ENCODE data around the gene C10orf95. TPM values are rescaled to one million over a fixed set of nuclear protein-coding genes. Genes with fewer than 3 reads are reported as not detected.
"Not testable (repeated sequence)": the region's sequence is repeated elsewhere in the genome, so short reads cannot be mapped to it uniquely, and the experiment has no call there.

The C10orf95 gene, protein sequence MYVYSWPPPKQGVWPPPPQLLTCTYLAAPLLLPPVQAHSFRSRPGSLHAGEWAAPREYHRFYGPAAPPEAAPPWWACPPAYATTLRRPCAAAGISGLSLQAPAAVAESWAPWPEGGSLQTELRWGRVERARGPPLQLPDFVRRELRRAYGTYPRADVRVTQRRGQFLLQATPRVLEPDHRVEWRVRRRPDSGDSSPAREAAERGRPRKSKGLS
- under 1 TPM in 1 of 2 donors, not detected in 1; 0.21 TPM for total RNA-seq

DNA sequence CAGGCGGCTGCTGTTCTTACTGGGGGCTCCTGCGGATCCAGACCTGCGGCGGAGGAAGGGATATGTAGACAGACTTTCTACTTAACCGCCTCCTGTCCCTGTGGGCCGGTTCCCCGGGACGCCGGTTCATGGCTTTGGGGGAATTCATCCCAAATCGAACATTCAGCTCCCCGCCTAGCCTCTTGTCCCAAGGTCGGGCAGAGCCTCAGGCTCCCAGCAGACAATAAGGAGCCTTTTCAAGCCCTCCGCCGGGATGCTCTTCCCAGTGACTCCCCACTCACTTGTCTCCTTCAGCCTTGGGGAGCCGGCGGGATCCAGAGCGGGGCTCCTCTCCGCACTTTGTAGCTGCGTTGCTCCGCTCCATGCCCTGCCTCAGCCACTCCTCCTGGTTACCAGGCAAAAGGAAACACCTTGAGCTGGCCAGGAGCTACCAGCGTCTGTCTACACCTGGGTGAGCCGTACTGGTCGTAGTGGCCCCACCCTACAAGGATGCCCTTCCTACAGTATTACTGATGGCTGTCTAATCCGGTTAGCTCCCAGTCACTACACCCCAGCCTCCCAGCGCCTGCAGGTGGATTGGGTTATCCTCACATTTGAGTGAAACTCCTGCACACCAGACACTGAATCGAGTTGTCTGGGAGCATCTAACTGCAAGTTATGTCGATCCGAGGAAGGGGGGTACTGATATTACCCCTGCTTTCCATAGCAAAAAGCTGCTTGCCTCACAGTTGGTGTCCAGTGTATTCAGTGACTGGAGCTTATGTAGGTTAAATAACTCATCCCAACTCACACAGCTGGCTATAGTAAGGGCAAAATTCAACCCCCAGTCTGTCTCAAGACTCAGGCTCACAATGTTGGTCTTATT lies at the start of gene C10orf95:
Gene C10orf95, minus strand, starts transcription at position 439 of the 865 bp plus-strand sequence. CDS start 450 bp downstream, outside the sequence.
- Mint-ChIP-seq H3K27me3 (ENCODE audit: low read depth) (no peaks in the 10 kb centered on the region), H3K4me1 (ENCODE audit: low read depth) (peaks cover 36% of the 10 kb centered on the region), H3K9me3 (no peaks in the 10 kb centered on the region), H3K27ac (peak within 1 kb of the TSS; percentile 65), H3K4me3 (peak within 1 kb of the TSS; percentile 92 to 96), H3K36me3 (ENCODE audit: insufficient read depth in 2 of 2) (peaks cover 4 to 10% of the 10 kb centered on the region in 2 donors)
- no peak for DNase-seq
- no peak for ATAC-seq (replicated peaks in 1 of 2)

DNA sequence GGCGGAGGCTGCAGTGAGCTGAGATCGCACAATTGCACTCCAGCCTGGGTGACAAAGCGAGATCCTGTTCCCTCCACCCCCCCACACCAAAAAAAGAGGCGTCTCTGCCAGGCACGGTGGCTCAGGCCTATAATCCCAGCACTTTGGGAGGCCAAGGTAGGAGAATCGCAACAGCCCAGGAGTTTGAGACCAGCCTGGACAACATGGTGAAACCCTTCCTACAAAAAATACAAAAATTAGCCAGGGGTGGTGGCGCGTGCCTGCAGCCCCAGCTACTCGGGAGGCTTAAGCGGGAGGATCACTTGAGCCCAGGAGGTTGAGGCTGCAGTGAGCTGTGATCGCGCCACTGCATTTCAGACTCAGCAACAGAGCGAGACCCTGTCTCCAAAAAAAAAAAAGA lies 49.3 kb upstream of the C10orf95 start:
- H3K9me3 Mint-ChIP-seq; H3K4me3 Mint-ChIP-seq; DNase-seq; H3K36me3 Mint-ChIP-seq (ENCODE audit: insufficient read depth in 2 of 2); ATAC-seq (replicated peaks in 1 of 2); H3K27me3 Mint-ChIP-seq (ENCODE audit: low read depth): not testable (repeated sequence)
- H3K27ac Mint-ChIP-seq, result peak overlapping the region; percentile 82
- peaks cover 35% of the 10 kb centered on the region for H3K4me1 Mint-ChIP-seq (ENCODE audit: low read depth)

DNA sequence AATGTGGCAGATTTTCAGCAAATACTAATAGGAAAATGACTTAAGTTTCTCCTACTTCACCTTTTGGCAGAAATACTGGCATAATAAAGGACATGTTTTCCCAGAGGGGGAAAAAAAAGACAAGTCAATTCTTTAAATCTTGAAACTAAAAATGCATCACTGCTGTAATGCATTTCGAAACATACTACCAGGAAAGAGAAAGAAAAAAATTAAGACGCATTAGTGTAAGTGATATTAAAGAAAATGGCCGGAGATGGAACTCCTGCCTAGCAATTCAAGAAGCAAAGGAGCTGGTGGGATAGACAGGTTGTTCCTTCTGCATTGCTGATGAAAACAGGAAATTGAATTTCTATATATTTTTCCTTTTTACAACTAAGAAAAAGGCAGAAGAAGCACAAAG lies 48.0 kb upstream of the C10orf95 start:
- no peak for ATAC-seq (replicated peaks in 1 of 2)
- Mint-ChIP-seq H3K9me3 (no peaks in the 10 kb centered on the region), H3K4me3 (peak overlapping the region in 1 of 2 donors; percentile 73), H3K4me1 (ENCODE audit: low read depth) (peaks cover 23% of the 10 kb centered on the region), H3K27me3 (ENCODE audit: low read depth) (no peaks in the 10 kb centered on the region), H3K27ac (peak overlapping the region; percentile 79), H3K36me3 (ENCODE audit: insufficient read depth in 2 of 2) (peaks cover 0 to 1% of the 10 kb centered on the region in 2 donors)
- no peak for DNase-seq

DNA sequence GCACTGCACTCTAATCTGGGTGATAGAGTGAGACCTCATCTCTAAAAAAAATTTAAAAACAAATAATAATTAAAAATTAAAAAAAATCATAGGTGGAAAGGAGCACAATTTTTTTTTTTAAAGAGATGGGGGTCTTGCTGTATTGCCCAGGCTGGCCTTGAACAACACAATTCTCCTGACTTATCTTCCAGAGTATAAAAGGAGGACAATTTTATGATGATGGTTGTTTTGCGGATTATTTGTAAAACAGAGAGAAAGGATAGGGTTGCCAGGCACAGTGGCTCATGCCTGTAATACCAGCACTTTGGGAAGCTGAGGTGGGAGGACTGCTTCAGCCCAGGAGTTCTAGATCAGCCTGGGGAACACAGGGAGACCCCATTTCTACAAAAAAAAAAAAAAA lies 46.2 kb upstream of the C10orf95 start:
- no peaks in the 10 kb centered on the region for H3K36me3 Mint-ChIP-seq (ENCODE audit: insufficient read depth in 2 of 2)
- no peak overlapping the region for H3K27ac Mint-ChIP-seq
- H3K4me3 Mint-ChIP-seq, result no peak overlapping the region
- DNase-seq (no peak), ATAC-seq (replicated peaks in 1 of 2) (no peak)
- no peaks in the 10 kb centered on the region for H3K27me3 Mint-ChIP-seq (ENCODE audit: low read depth)
- H3K4me1 Mint-ChIP-seq (ENCODE audit: low read depth), result peaks cover 34% of the 10 kb centered on the region
- H3K9me3 Mint-ChIP-seq, result no peaks in the 10 kb centered on the region

DNA sequence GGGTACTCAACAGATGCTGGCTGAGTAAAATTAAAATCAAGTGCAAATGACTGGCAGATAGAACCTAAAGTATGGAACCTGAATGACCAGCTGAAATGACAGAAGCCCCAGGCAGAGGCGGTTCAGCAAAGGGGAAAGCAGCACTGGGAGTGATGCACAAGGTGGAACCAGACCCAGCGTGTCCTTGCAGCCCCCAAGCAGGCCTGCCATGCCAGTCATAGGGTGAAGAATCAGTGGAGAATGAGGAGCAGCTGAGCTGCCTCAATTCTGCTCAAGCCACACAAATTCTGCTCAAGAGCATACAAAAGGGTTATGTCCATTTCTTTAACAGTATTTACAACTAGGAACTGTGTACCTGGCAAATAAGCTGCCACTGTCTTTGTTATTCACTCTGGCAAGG lies 42.4 kb upstream of the C10orf95 start:
- Mint-ChIP-seq H3K36me3 (ENCODE audit: insufficient read depth in 2 of 2) (peaks cover 0 to 8% of the 10 kb centered on the region in 2 donors), H3K27me3 (ENCODE audit: low read depth) (no peaks in the 10 kb centered on the region), H3K9me3 (no peaks in the 10 kb centered on the region), H3K4me3 (no peak overlapping the region), H3K27ac (no peak overlapping the region), H3K4me1 (ENCODE audit: low read depth) (peaks cover 24% of the 10 kb centered on the region)
- no peak for ATAC-seq (replicated peaks in 1 of 2)
- DNase-seq, result no peak

DNA sequence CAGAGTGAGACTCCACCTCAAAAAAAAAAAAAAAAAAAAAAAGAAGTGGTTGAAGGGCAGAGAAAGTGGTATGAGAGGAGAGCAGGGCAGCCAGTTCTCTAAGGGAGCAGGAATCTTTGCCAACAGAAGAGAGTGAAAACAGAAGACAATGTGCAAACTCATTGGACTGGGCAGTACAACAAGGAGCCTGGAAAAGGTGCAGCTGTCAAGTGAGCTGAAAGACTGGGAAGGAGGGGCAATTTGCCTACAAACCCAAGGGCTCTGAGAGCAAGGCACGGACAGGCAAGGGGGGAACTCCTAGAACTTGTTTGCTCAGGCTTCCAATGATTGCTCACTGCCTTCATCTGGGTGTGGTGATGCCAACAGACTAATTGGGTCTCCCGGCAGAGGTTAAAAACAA lies 41.6 kb upstream of the C10orf95 start:
- no peak overlapping the region for H3K4me3 Mint-ChIP-seq
- no peak for ATAC-seq (replicated peaks in 1 of 2)
- H3K9me3 Mint-ChIP-seq, result no peaks in the 10 kb centered on the region
- H3K27ac Mint-ChIP-seq, result peak overlapping the region; percentile 13
- peaks cover 22% of the 10 kb centered on the region for H3K4me1 Mint-ChIP-seq (ENCODE audit: low read depth)
- peaks cover under 1 to 8% of the 10 kb centered on the region in 2 donors for H3K36me3 Mint-ChIP-seq (ENCODE audit: insufficient read depth in 2 of 2)
- no peak for DNase-seq
- H3K27me3 Mint-ChIP-seq (ENCODE audit: low read depth), result no peaks in the 10 kb centered on the region

DNA sequence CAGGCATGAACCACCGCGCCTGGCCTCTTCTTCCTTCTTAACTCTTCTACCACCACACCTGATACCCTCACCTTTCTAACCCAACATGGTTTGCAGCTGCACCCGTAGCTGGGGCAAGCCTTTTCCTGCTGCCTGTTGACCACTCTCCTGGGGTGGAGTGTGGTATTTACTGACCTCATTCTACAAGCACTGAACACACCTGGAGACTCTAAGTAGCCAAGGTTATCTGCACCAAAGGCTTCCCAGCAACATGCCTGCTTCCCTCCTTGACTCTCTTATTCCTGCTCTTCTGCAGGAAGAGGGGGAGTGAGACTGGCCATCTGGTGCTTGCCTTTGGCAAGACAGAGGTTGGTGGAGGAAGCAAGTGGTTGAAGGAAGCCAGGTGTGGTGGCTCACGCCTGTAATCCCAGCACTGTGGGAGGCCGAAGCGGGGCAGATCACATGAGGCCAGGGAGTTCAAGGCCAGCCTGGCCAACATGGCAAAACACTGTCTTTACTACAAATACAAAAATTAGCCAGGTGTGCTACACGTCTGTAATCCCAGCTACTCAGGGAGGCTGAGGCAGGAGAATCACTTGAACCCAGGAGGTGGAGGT lies 41.1 kb upstream of the C10orf95 start:
- Mint-ChIP-seq H3K36me3 (ENCODE audit: insufficient read depth in 2 of 2) (peaks cover 3 to 10% of the 10 kb centered on the region in 2 donors), H3K4me1 (ENCODE audit: low read depth) (peaks cover 22% of the 10 kb centered on the region)
- no peak for ATAC-seq (replicated peaks in 1 of 2)

DNA sequence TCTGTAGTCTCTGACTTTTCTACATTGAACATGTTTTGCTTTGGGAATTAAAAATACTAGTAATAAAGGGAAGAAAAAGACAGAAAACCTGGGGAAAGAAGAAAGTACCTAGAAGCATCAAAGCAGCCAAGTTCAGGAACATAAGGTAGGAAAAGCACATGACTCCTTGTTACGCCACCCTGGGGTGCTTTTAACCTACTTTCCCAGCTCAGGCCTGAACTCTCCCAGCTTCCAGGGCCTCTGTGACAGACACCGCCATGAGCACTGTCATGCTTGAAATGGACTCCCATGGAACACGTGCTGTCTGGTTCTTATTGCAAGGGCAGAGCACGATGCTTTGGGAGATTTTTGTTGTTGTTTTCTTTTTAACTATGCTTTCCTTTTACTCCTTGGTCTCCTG lies 39.8 kb upstream of the C10orf95 start:
- H3K4me3 Mint-ChIP-seq, result no peak overlapping the region
- ATAC-seq (replicated peaks in 1 of 2), result no peak
- no peak for DNase-seq
- H3K27me3 Mint-ChIP-seq (ENCODE audit: low read depth), result no peaks in the 10 kb centered on the region
- no peak overlapping the region for H3K27ac Mint-ChIP-seq
- peaks cover 3 to 10% of the 10 kb centered on the region in 2 donors for H3K36me3 Mint-ChIP-seq (ENCODE audit: insufficient read depth in 2 of 2)
- no peaks in the 10 kb centered on the region for H3K9me3 Mint-ChIP-seq
- H3K4me1 Mint-ChIP-seq (ENCODE audit: low read depth), result peaks cover 15% of the 10 kb centered on the region

More for the DNA sequence above, 41.1 kb upstream of the C10orf95 start:
- DNase-seq, result no peak
- H3K27me3 Mint-ChIP-seq (ENCODE audit: low read depth), result no peaks in the 10 kb centered on the region
- H3K4me3 Mint-ChIP-seq, result no peak overlapping the region
- peak overlapping the region; percentile 36 for H3K27ac Mint-ChIP-seq
- H3K9me3 Mint-ChIP-seq, result no peaks in the 10 kb centered on the region

DNA sequence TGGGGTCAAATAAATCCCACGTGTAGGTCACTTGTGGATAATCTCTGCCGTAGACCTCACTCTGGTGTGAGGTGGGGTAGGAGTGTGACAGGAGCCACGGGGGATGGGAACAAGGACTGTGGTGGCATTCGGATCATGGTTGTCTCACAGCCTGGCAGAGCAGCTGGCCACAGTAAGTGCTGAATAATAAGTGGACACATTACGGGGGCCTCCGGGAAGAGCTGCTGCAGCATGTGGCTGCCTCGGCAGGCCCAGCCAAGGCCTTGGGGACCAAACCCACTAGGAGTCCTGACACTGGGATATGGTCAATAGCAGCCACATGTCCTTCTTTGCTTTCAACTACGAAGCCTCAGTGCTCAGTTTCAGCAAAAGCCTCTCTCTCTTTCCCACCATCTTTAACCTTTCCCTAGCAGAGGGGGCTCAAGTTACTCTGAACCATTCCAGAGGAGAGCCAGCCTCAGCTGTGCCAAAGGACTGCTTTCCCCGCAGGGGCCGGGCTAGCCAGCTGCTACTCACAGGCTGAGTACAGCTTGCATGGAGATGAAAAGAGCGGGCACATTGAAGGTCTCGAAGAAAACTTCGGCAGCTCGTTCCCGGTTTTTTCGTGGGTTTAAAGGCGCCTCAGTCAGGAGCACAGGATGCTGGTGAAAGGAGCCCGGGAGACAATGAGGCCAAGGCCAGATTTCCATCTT lies 33.9 kb upstream of the C10orf95 start:
- Mint-ChIP-seq H3K9me3 (no peaks in the 10 kb centered on the region), H3K4me3 (no peak overlapping the region), H3K4me1 (ENCODE audit: low read depth) (no peaks in the 10 kb centered on the region), H3K27ac (no peak overlapping the region), H3K36me3 (ENCODE audit: insufficient read depth in 2 of 2) (peaks cover 5 to 13% of the 10 kb centered on the region in 2 donors), H3K27me3 (ENCODE audit: low read depth) (no peaks in the 10 kb centered on the region)
- ATAC-seq (replicated peaks in 1 of 2) (no peak), DNase-seq (no peak)

DNA sequence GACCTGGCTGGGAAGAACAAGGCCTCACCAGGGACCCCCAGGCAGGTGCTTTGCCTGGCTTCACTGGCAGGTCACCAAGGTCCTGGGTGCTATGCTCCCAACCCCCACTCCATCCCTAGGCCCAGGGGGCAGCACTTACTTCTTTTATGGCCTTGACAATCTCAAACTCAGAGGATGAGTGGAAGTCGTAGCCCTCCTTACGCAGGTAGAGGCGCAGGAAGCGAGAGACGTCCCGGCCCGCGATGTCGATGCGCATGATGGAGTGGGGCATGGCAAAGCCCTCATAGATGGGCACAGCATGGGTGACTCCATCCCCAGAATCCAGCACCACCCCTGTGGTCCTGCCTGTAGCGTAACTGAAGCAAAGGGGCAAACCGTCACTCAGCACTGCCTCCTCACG lies 32.7 kb upstream of the C10orf95 start:
- Mint-ChIP-seq H3K27me3 (ENCODE audit: low read depth) (no peaks in the 10 kb centered on the region), H3K4me1 (ENCODE audit: low read depth) (peaks cover 3% of the 10 kb centered on the region), H3K4me3 (no peak overlapping the region), H3K27ac (no peak overlapping the region), H3K9me3 (no peaks in the 10 kb centered on the region), H3K36me3 (ENCODE audit: insufficient read depth in 2 of 2) (peaks cover 5 to 11% of the 10 kb centered on the region in 2 donors)
- DNase-seq, result no peak
- no peak for ATAC-seq (replicated peaks in 1 of 2)

DNA sequence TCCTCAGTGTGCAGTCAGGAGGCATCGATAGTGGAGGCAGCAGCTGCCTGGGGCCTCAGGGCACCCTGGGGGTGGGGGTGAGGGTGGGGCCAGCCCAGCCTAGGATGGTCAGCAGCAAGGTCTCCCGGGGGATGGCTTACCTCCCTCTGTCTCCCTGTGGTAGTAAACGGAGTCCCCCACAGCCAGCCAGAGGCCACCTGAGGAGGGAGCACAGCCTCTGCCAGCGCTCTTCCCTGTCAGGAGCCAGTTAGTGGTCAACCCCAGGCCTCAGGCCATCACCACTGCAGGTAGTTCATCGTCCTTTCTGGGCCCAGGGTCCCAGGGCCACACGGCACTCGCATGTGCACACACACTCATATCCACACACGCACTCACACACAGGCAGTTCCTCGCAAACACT lies 29.1 kb upstream of the C10orf95 start:
- DNase-seq, result no peak
- ATAC-seq (replicated peaks in 1 of 2), result no peak
- peaks cover 0 to 9% of the 10 kb centered on the region in 2 donors for H3K36me3 Mint-ChIP-seq (ENCODE audit: insufficient read depth in 2 of 2)

DNA sequence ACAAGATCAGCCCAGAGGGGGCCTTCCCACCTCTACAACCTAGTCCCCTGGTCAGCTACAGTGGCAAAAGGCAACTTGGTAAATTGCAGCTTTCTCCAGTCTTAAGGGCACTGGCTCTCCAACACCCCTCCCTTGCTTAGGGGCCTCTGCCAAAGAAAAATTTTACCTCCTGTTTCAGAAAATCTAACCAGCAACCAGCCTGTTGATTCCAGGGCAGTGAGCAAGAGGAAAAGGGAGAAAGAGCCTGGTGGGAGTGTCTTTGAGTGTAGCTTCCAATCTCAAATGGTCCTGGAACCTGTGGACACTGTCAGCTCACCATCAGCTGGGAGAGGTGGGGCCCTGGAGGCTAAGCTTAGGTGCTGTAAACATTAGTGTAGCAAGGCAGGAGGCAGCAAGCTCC lies 28.3 kb upstream of the C10orf95 start:
- no peak for ATAC-seq (replicated peaks in 1 of 2)
- H3K9me3 Mint-ChIP-seq, result no peaks in the 10 kb centered on the region
- H3K36me3 Mint-ChIP-seq (ENCODE audit: insufficient read depth in 2 of 2), result peaks cover 0 to 9% of the 10 kb centered on the region in 2 donors
- no peak for DNase-seq
- peaks cover 7% of the 10 kb centered on the region for H3K4me1 Mint-ChIP-seq (ENCODE audit: low read depth)
- no peak overlapping the region for H3K27ac Mint-ChIP-seq
- H3K27me3 Mint-ChIP-seq (ENCODE audit: low read depth), result no peaks in the 10 kb centered on the region
- no peak overlapping the region for H3K4me3 Mint-ChIP-seq

More for the DNA sequence above, 29.1 kb upstream of the C10orf95 start:
- H3K4me3 Mint-ChIP-seq, result no peak overlapping the region
- no peaks in the 10 kb centered on the region for H3K27me3 Mint-ChIP-seq (ENCODE audit: low read depth)
- no peak overlapping the region for H3K27ac Mint-ChIP-seq
- peaks cover 7% of the 10 kb centered on the region for H3K4me1 Mint-ChIP-seq (ENCODE audit: low read depth)
- H3K9me3 Mint-ChIP-seq, result no peaks in the 10 kb centered on the region
